Measurements from ENCODE around the gene RUFY4.
"Not testable (repeated sequence)": the region's sequence is repeated elsewhere in the genome, so short reads cannot be mapped to it uniquely, and the experiment has no call there.

RUFY4 gene

DNA sequence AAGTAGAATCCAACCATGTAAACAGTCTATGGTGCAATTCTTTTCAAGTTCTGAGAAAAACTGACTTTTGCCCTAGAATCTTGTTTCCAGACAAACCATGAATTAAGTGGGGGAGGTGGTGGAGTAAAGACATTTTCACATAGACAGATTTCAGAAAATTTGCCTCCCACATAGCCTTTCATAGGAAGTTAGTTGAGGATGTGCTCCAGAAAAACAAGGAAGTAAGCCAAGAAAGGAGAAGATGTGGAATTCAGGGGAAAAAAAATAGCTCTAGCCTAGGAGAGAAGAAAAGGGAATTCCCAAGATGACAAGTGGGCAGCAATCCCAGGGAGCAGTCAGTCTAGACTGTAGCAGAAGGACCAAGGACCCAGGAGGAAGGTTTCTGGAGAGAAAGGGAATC is 17.4 kb downstream of the RUFY4 start:
- no peak for DNase-seq (ENCODE audit: low read depth)

DNA sequence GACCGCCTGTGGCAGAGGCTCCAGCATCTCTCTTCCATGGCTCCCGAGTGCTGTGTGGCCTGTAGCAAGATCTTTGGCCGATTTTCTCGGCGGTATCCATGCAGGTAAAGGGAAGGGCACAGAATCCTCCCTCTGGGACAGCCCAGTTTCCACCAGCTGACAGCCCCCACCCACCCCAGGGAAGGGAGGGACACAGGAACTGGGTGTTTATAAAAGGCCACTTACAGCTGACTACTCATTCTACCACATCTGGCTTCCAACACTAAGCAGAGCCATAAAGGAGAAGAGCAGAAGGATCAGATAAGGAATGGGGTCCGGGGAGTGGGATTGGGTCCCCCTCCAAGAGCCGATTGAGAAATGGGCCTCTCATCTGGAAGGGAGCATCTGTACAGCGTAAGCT is 20.2 kb downstream of the RUFY4 start:
- DNase-seq (ENCODE audit: low read depth), result no peak

DNA sequence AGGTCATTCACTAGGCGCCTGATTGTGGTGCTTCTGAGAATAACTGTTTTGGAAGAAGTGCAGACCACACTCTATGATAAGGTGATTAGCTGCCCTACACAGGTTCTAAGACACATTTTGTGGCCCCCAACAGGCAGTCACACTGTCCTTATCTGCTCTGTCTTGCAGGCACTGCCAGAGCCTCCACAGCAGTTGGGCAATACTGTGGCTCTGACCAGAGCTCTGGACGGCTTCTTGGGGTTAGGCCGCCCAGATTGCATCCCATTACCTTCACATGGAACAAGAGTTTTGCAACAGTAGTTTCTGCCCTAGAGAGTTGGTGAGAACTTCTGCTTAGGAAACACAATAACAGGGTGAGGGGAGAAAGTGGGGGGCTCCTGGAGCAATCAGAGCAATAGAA is 22.7 kb downstream of the RUFY4 start:
- DNase-seq (ENCODE audit: low read depth), result no peak

DNA sequence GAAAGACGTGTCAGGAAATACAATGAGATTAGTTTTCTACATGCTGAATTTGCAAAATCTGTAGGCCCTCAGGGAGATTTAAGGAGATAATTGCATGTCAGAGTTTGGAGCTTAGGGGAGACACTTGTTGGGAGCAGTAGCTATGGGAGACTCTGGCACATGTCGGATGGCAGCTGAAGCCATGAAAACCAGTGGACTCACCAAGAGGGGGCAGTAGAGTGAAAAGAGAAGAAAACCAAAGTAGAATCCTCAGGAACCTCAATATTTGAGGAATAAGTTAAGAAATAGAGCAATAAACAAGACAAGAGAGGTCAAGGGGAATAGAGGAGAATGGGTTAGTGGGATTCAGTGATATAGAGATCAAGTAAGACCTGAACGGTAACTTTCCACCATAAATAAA is 24.8 kb downstream of the RUFY4 start:
- DNase-seq (ENCODE audit: low read depth), result no peak

DNA sequence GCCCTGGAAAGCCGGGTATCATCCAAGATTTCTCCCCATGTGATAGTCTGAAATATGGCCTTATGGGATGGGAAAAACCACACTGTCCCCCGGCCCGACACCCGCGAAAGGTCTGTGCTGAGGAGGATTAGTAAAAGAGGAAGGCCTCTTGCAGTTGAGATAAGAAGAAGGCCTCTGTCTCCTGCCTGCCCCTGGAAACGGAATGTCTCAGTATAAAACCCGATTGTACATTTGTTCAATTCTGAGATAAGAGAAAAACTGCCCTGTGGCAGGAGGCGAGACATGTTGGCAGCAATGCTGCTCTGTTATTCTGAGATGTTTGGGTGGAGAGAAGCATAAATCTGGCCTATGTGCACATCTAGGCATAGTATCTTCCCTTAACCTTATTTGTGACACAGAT is 26.8 kb downstream of the RUFY4 start:
- no peak for DNase-seq (ENCODE audit: low read depth)

DNA sequence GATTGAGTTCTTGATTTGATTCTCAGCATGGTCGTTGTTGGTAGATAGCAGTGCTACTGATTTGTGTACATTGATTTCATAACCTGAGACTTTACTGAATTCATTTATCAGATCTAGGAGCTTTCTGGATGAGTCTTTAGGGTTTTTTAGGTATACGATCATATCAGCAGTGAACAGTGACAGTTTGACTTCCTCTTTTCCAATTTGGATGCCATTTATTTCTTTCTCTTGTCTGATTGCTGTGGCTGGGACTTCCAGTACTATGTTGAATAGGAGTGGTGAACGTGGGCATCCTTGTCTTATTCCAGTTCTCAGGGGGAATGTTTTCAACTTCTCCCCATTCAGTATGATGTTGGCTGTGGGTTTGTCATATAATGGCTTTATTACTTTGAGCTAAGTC is 28.9 kb downstream of the RUFY4 start:
- DNase-seq (ENCODE audit: low read depth), result no peak

DNA sequence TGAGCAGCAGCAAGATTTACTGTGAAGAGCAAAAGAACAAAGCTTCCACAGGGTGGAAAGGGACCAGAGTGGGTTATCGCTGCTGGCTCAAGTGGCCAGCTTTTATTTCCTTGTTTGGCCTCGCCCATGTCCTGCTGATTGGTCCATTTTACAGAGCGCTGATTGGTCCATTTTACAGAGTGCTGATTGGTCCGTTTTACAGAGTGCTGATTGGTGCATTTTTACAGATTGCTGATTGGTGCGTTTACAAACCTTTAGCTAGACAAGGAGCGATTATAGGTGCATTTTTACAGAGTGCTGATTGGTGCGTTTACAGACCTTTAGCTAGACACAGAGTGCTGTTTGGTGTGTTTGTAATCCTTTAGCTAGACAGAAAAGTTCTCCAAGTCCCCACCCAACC is 39.8 kb downstream of the RUFY4 start:
- not testable (repeated sequence) for DNase-seq (ENCODE audit: low read depth)

DNA sequence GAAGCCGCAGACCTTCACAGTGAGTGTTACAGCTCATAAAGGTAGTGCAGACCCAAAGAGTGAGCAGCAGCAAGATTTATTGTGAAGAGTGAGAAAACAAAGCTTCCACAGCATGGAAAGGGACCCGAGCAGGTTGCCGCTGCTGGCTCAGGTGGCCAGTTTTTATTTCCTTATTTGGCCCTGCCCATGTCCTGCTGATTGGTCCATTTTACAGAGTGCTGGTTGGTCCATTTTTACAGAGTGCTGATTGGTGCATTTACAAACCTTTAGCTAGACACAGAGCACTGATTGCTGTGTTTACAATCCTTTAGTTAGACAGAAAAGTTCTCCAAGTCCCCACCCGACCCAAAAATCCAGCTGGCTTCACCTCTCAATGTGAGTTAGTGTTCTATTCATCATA is 52.7 kb downstream of the RUFY4 start:
- DNase-seq (ENCODE audit: low read depth), result not testable (repeated sequence)

DNA sequence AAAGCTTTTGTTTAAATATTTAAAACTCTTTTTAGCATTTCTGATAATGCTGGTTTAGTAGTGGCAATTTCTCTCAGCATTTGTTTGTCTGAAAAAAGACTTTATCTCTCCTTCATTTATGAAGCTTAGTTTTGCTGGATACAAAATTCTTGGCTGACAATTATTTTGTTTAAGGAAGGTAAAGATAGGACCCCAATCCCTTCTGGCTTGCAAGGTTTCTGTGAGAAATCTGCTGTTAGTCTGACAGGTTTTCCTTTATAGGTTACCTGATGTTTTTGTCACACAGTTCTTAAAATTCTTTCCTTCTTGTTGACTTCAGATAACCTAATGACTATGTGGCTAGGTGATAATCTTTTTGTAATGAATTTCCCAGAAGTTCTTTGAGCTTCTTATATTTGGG is 53.2 kb downstream of the RUFY4 start:
- DNase-seq (ENCODE audit: low read depth), result not testable (repeated sequence)

DNA sequence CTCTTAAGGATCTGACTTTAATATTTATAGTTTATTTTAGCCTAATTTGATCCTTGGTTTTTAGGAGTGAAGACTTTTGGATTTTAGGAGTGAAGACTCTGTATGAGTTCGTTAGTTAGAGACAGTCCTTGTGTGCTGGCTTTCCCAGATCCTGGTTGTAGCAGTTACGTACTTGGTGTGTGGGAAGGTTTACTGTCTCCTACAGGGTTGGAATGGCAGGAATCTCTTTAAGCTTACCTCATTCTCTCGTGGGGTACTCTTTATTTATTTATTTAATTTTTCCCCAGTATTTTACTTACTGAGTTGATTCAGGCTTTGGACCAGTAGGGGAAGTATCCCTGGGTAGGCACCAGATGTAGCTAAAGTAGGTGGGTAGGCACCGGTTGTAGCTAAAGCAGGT is 54.9 kb downstream of the RUFY4 start:
- DNase-seq (ENCODE audit: low read depth), result no peak

DNA sequence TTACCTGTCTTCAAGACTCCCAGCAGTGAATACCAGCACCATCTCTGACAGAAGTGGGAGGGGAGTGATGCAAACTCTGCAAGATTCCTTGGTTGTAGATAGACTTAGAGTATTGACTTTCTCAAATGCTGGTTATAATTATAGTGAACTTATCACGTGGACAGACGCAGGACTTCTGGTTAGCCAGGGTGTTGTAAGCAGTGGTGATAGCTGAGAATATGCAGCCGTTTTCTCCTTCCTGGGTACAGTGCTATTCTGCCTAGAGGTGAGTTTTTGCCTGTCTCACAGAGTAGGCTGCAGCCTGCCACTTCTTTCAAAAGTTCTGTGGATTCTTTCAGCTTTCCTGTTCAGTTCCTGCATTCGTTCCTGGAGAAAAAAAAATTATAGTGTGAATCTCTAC is 56.0 kb downstream of the RUFY4 start:
- DNase-seq (ENCODE audit: low read depth), result no peak

DNA sequence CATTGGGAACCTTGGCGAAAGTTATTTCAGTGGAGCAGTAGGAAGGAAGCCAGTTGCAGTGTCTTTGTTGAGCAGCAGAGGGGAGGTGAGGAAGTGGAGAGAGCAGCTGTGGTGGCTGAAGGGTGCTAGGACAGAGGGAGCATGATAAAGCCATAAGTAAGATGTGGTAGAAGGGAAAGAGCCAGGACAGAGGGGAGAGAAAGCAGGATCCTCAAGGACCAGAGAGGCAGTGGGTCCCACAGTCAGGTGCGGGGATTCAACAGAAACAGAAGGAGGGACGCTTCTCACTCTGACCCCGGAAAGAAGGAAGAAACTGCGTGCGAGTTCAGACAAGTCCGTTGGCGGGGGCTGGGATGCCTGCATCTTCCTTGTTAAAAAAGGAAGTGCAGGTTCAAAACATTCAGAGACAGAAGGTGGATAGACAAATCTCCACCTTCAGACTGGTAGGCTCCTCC is 56.6 kb downstream of the RUFY4 start, which contains the start of gene CXCR2:
Gene CXCR2 (plus strand): TSS at position 403 of the 455 bp plus-strand sequence. CDS start 8,774 bp downstream, outside the sequence.
- no peak for DNase-seq (ENCODE audit: low read depth)

DNA sequence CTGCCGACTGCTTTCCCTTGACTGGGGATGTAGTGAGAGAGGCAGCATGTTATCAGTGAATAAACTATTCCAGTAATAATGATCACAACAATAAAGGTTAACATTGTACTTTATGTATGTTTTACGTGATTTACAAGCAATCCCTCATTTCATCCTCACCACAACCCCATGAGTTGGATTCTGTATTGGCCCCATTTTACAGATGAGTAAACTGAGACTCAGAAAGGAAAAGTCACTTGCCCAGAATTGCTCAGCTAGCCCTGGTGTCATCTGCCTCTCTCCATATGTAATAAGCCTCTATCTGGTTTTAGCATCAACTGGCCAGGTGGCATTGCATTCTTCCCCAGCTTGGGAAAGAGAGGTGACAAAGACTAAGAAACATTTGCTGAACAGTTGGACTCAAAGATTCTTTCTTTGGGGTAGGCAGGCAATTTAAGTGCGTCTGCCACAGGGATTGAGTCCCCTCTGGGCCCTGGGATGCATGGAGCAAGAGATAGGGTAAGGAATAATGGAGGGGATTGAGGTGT is 58.9 kb downstream of the RUFY4 start:
- no peak for DNase-seq (ENCODE audit: low read depth)

DNA sequence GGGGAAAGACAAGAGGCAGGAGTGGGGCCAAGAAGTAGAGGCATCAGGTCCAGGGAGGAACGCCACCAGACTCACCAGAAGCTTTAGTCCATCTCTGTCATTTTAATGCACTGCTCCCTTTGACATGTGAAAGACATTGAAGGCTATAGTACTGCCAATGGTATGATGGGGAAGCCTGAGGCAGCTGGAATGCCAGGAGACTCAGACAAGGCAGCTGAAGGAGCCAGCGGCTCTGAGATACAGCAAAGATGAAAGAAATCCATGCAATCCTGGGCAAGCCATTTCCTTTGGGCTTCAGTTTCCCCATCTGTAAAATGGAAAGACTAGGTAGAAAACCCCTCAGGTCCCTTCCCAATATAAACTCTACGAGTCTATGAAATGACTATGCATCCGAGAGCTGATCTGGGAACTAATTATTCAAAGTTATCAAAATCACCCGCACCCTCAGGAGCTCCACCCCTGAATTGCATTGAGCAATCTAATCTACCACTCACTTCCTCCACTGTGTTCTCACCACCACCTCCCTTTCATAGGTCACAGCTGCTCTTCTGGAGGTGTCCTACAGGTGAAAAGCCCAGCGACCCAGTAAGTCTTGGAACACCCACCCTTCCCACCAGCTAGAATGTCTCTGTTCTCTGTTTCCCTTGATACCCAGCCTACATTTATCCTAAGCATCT is 59.9 kb downstream of the RUFY4 start:
- no peak for DNase-seq (ENCODE audit: low read depth)

DNA sequence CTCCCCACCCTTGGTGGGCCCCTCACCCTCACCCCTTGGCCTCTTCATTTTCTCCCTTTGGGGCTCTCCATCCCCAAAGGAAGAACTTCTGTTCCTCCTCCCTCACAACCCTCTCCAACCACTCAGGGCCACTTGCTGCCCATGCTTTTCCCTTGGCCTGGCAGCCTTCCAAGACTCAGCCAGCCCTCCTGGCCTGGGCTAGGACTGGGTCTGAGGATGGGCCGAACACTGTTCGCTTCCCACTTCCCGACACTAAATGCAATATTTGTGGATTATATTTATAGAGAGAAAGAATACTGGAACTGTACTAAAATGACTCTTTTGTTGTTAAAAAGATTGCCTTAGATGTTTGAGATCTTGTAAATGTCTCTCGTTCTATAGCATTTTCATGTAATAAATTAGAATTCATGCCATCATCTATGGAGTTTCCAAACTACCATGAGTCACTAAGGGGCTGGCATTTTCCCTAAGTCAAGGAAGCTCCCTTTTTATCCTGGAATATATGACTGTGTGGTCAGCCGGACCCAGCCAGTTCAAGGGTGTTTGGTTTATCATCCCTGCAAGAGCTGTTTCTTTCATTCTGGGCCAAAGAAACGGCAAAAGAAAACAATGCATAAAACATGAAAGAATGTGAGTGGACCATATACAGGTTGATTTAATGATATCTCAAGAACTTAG is 60.5 kb downstream of the RUFY4 start:
- DNase-seq (ENCODE audit: low read depth), result no peak

DNA sequence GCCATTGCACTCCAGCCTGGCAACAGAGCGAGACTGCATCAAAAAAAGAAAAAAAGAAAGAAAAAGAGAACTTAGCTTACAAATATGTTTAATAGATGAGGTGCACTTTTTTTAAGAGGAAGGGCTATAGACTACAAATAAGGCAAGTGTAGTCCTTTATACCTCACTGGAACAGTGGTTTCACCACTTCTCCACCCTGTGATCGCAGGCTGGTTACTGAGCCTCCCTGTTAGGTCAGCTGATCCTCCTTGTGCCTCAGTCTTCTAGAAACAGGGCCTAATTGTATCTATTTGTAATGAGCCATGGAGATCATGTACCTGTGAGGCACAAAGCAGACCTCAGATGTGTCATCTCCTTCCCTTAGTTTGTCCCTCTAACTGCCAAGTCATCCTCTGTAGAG is 61.3 kb downstream of the RUFY4 start:
- DNase-seq (ENCODE audit: low read depth), result no peak

DNA sequence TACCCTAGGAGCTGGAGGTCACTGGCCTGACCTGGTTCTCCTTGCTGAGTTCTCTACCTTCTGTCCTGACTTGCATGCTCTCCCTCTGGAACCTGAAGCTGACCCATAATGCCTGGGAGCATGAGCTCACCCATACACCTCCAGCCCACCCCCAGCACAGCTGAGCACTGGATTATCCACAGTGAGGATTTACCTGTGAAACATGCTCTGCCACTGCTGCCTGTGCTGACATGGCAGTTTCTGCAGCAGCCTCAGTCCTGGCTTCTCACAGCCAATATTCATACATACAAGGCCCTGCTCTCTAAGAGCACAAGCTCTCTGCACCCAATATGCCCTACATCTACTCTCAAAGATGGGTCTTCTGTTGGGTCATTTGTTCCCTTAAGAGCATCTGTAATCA is 61.8 kb downstream of the RUFY4 start:
- no peak for DNase-seq (ENCODE audit: low read depth)

DNA sequence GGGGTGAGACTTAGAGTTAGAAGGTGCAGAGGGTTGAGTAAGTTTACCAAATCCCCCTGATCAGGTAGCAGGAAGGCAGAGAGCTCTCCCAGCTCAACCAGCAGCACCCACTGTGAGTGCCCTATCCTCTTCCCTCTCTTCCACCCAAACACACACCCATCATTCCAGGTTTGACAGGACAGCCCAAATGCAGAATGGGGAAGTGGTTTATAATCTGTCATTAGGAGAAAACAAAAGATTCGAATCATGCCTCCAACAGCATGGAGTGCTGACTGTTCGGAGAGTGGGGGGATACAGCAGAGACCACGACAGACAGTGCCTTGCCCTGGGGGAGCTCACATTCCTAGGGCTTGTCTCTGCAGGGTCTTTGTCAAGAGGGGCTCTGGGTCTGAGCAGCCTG is 68.5 kb downstream of the RUFY4 start:
- DNase-seq (ENCODE audit: low read depth), result no peak

DNA sequence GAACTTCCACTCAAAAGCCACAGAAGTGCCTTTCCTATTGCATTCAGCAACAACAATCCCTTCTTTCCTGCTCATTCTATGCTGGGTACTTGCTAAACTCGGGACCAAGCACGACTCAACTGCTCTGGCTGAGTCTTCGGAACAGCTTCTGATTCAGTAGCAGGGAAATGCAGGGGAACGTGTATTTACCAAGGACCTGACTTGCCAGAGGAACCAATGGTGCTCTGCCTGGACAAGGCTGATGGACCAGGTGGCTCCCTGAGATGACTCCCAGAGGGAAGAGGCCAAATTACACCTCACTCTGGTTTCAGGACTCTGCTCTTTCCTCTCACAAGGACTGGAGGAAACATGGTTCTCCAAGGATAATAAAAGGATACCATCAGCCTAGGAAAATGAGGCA is 69.0 kb downstream of the RUFY4 start:
- no peak for DNase-seq (ENCODE audit: low read depth)
